Osteoblast (primary cell): ENCODE results near the gene UBE2H. TPM values are rescaled to one million over a fixed set of nuclear protein-coding genes. Genes with fewer than 3 reads are reported as not detected.

Experiments
- DNase-seq: peaks from one replicate; pipeline ENCODE4 v3.0.0; 2011; ENCODE audit warnings: low spot score, mixed read lengths; ENCODE audit not compliant: insufficient read length; ENCODE audit errors: missing footprints
- H2AFZ ChIP-seq: 2 replicates; pipeline ENCODE4 v1.6.0; 2011; ENCODE audit warnings: mild to moderate bottlenecking, low read length
- H3K27ac ChIP-seq: 2 replicates; pipeline ENCODE4 v1.5.1; 2011; ENCODE audit warnings: mild to moderate bottlenecking, low read depth, low read length, moderate library complexity
- H3K27me3 ChIP-seq: 2 replicates; pipeline ENCODE4 v1.6.0; 2012; ENCODE audit warnings: mild to moderate bottlenecking, control low read depth, inconsistent platforms, low read length, moderate library complexity; ENCODE audit not compliant: insufficient read depth
- H3K36me3 ChIP-seq: 2 replicates; pipeline ENCODE4 v1.5.1; 2011; ENCODE audit warnings: mild to moderate bottlenecking, low read length, control low read depth, moderate library complexity; ENCODE audit not compliant: insufficient read depth
- H3K4me1 ChIP-seq: 2 replicates; pipeline ENCODE4 v1.5.1; 2011; ENCODE audit warnings: mild to moderate bottlenecking, low read length, control low read depth, moderate library complexity; ENCODE audit not compliant: insufficient read depth
- H3K4me2 ChIP-seq: 2 replicates; pipeline ENCODE4 v1.6.0; 2011; ENCODE audit warnings: mild to moderate bottlenecking, low read length; ENCODE audit not compliant: insufficient read depth
- H3K4me3 ChIP-seq: fragments of 200-600 bp; sonication (generic); 3 replicates; pipeline ENCODE4 v1.5.1; 2012; ENCODE audit warnings: mild to moderate bottlenecking, low read length, inconsistent platforms; ENCODE audit not compliant: insufficient read depth
- H3K79me2 ChIP-seq: 2 replicates; pipeline ENCODE4 v1.6.0; 2012; ENCODE audit warnings: mild to moderate bottlenecking, low read length, control low read depth, inconsistent platforms; ENCODE audit not compliant: insufficient read depth
- H3K9me3 ChIP-seq: 2 replicates; pipeline ENCODE4 v1.5.1; 2011; ENCODE audit warnings: low read depth, low read length, control low read depth
- H4K20me1 ChIP-seq: 2 replicates; pipeline ENCODE4 v1.6.0; 2012; ENCODE audit warnings: mild to moderate bottlenecking, low read length, control low read depth; ENCODE audit not compliant: insufficient read depth
- CTCF ChIP-seq: IDR thresholded peaks from 2 replicates; pipeline ENCODE4 v1.5.1; 2011; ENCODE audit warnings: mild to moderate bottlenecking, low read depth, low read length, moderate library complexity; ENCODE audit errors: extremely low read depth
- total RNA-seq: library from RNA; depleted of rRNA; stranded (reverse); fragments of >200 nt; gene quantifications from 2 replicates; pipeline ENCODE4 v1.2.3, GENCODE V29; 2012

Gene UBE2H
- total RNA-seq, 1 donor = 61.2 TPM

- no peaks in the 10 kb centered on the region for H3K9me3 ChIP-seq
- peak overlapping the region; percentile 23 for H3K4me2 ChIP-seq
- H3K79me2 ChIP-seq = peaks cover 92% of the 10 kb centered on the region
- peaks cover 59% of the 10 kb centered on the region for H4K20me1 ChIP-seq
- DNase-seq = peak; percentile 85
- peaks cover 4% of the 10 kb centered on the region for H3K36me3 ChIP-seq
- no peak overlapping the region for H3K4me3 ChIP-seq
- peak overlapping the region; percentile 87 for H3K27ac ChIP-seq
- TF ChIP-seq CTCF = no peak
- H2AFZ ChIP-seq = no peak overlapping the region
- peaks cover 39% of the 10 kb centered on the region for H3K4me1 ChIP-seq
- no peaks in the 10 kb centered on the region for H3K27me3 ChIP-seq
Measured at GRCh38 chr7:129947049-129947448, 5.7 kb downstream of the UBE2H start.

DNA sequence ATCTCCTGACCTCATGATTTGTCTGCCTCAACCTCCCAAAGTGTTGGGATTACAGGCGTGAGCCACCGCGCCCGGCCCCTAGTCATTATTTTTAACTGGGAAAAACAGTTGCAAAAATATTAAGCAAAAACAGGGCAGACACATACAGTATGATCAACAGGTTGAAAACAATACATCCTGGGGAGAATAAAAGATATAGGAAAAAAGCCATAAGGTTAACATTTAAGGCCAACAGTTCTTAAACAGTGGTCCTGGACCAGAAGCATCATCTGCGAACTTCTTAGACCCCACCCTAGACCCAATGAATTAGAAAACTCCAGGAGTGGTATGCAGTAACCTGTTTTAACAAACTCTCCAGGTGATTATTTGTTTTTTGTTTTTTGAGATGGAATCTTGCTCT, 6.5 kb downstream of the UBE2H start:
- H2AFZ ChIP-seq = no peak overlapping the region
- H3K9me3 ChIP-seq = no peaks in the 10 kb centered on the region
- H3K79me2 ChIP-seq = peaks cover 91% of the 10 kb centered on the region
- no peak overlapping the region for H3K4me2 ChIP-seq
- no peak for TF ChIP-seq CTCF
- H3K27me3 ChIP-seq = no peaks in the 10 kb centered on the region
- DNase-seq = peak; percentile 74
- H3K36me3 ChIP-seq = peaks cover 4% of the 10 kb centered on the region
- no peak overlapping the region for H3K4me3 ChIP-seq
- H4K20me1 ChIP-seq = peaks cover 59% of the 10 kb centered on the region
- peaks cover 36% of the 10 kb centered on the region for H3K4me1 ChIP-seq
- no peak overlapping the region for H3K27ac ChIP-seq

GRCh38 chr7:129943352-129943751, 9.4 kb downstream of the UBE2H start:
- TF ChIP-seq CTCF = no peak
- DNase-seq = peak; percentile 70
- Histone ChIP-seq H3K4me2 (no peak overlapping the region), H3K36me3 (peaks cover 4% of the 10 kb centered on the region), H3K27ac (no peak overlapping the region), H2AFZ (no peak overlapping the region), H3K27me3 (no peaks in the 10 kb centered on the region), H3K4me3 (no peak overlapping the region), H3K9me3 (no peaks in the 10 kb centered on the region), H4K20me1 (peaks cover 68% of the 10 kb centered on the region), H3K79me2 (peaks cover 97% of the 10 kb centered on the region), H3K4me1 (peaks cover 16% of the 10 kb centered on the region)

GRCh38 chr7:129940329-129940728, 12.4 kb downstream of the UBE2H start:
- no peaks in the 10 kb centered on the region for H3K9me3 ChIP-seq

More at GRCh38 chr7:129940329-129940728, 12.4 kb downstream of the UBE2H start:
- Histone ChIP-seq H3K79me2 (peaks cover 92% of the 10 kb centered on the region), H4K20me1 (peaks cover 55% of the 10 kb centered on the region), H3K4me3 (no peak overlapping the region), H2AFZ (no peak overlapping the region), H3K36me3 (peaks cover 6% of the 10 kb centered on the region), H3K4me2 (no peak overlapping the region), H3K27ac (no peak overlapping the region), H3K27me3 (no peaks in the 10 kb centered on the region), H3K4me1 (no peaks in the 10 kb centered on the region)
- TF ChIP-seq CTCF = no peak
- DNase-seq = no peak
